ENCODE data around the gene ITGA1. TPM values are rescaled to one million over a fixed set of nuclear protein-coding genes. Genes with fewer than 3 reads are reported as not detected.

The ITGA1 gene
- total and polyA plus RNA-seq, 4 donors = 24.2 to 187 (median 48.5) TPM

DNA sequence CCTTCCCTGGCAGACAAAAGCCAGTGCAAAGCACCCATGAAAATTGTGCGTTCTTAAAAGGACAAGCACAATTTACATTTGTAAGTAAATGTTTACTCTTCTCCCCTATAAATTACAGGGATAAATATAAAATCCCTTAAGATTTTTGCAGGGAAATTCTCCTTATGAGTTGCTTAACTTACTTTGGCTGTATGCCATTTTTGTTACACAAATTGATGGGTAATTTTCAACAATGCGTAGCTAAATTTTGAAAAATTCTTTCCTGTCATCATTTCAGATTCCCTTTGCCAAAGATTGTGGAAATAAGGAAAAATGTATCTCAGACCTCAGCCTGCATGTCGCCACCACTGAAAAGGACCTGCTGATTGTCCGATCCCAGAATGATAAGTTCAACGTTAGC lies 137.3 kb downstream of the ITGA1 start (continued):
- TF ChIP-seq YY1 (IDR thresholded peaks at IDR 0.05) (no peak), RAD21 (IDR thresholded peaks at IDR 0.05) (no peak), EGR1 (IDR thresholded peaks at IDR 0.05; ENCODE audit: low read depth in 2 of 2) (no peak)
- TF ChIP-seq, protein P1, sequence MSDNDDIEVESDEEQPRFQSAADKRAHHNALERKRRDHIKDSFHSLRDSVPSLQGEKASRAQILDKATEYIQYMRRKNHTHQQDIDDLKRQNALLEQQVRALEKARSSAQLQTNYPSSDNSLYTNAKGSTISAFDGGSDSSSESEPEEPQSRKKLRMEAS (IDR thresholded peaks at IDR 0.05) = no peak

DNA sequence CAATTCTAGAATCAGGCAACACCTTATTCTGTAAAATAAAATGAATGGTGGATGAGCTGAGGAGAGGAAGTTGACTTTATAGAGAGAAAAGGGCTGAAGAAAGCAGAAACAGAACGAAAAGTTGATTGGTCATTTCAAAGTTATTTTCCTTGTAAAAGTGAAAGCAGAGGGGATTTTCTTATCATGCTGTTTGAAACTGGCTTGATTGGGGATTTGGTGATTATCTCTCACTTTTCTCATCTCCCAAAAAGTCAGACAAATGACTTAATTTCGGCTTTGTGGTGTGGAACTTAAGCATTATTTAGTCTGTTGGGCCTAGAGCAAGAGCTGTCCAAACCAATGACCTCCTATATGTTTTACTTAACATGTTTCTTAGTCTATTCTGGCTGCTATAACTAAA lies 141.0 kb downstream of the ITGA1 start:
- Histone ChIP-seq H3K27ac (ENCODE audit: low read depth in 1 of 2, low read length in 2 of 2) (no peak overlapping the region), H3K9ac (ENCODE audit: low read depth in 1 of 2, low read length in 2 of 2) (no peak overlapping the region), H3K9me3 (ENCODE audit: control insufficient read depth in 4 of 4, low read length in 3 of 4) (no peaks in the 10 kb centered on the region), H3K4me1 (ENCODE audit: control insufficient read depth in 4 of 4, insufficient read depth in 4 of 4, low read length in 3 of 4) (no peaks in the 10 kb centered on the region), H3K27me3 (ENCODE audit: control insufficient read depth in 4 of 4, insufficient read depth in 4 of 4, low read length in 3 of 4) (no peaks in the 10 kb centered on the region), H3K4me3 (ENCODE audit: low read depth in 1 of 3, low read length in 3 of 3) (no peak overlapping the region), H3K36me3 (ENCODE audit: control insufficient read depth in 4 of 4, insufficient read depth in 3 of 4, low read depth in 1 of 4, low read length in 3 of 4) (peaks cover 1 to 72% (median 39%) of the 10 kb centered on the region in 4 donors)
- DNase-seq (ENCODE audit: low spot score) = no peak
- TF ChIP-seq FOXA2 (IDR thresholded peaks at IDR 0.05) = no peak
- TF ChIP-seq RAD21 (IDR thresholded peaks at IDR 0.05) = no peak
- TF ChIP-seq, protein P2, sequence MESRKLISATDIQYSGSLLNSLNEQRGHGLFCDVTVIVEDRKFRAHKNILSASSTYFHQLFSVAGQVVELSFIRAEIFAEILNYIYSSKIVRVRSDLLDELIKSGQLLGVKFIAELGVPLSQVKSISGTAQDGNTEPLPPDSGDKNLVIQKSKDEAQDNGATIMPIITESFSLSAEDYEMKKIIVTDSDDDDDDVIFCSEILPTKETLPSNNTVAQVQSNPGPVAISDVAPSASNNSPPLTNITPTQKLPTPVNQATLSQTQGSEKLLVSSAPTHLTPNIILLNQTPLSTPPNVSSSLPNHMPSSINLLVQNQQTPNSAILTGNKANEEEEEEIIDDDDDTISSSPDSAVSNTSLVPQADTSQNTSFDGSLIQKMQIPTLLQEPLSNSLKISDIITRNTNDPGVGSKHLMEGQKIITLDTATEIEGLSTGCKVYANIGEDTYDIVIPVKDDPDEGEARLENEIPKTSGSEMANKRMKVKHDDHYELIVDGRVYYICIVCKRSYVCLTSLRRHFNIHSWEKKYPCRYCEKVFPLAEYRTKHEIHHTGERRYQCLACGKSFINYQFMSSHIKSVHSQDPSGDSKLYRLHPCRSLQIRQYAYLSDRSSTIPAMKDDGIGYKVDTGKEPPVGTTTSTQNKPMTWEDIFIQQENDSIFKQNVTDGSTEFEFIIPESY (IDR thresholded peaks at IDR 0.05) = no peak
- no peak for TF ChIP-seq YY1 (IDR thresholded peaks at IDR 0.05)
- no peak for TF ChIP-seq HNF4A (conservative IDR thresholded peaks at IDR 0.05)
- TF ChIP-seq RXRA (IDR thresholded peaks at IDR 0.05) = no peak
- TF ChIP-seq, protein P3, sequence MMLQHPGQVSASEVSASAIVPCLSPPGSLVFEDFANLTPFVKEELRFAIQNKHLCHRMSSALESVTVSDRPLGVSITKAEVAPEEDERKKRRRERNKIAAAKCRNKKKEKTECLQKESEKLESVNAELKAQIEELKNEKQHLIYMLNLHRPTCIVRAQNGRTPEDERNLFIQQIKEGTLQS (IDR thresholded peaks at IDR 0.05) = no peak
- no peak for TF ChIP-seq EGR1 (IDR thresholded peaks at IDR 0.05; ENCODE audit: low read depth in 2 of 2)
- TF ChIP-seq JUND (IDR thresholded peaks at IDR 0.05) = no peak
- TF ChIP-seq, protein P1 (IDR thresholded peaks at IDR 0.05) = no peak
- TF ChIP-seq GABPA (IDR thresholded peaks at IDR 0.05 in 1 of 2, conservative IDR thresholded peaks at IDR 0.05 in 1 of 2) = no peak
- TF ChIP-seq HNF4G (IDR thresholded peaks at IDR 0.05) = no peak
- no peak for TF ChIP-seq TAF1 (conservative IDR thresholded peaks at IDR 0.05)
- no peak for TF ChIP-seq NR2F2 (IDR thresholded peaks at IDR 0.05)
- TF ChIP-seq, protein P4, sequence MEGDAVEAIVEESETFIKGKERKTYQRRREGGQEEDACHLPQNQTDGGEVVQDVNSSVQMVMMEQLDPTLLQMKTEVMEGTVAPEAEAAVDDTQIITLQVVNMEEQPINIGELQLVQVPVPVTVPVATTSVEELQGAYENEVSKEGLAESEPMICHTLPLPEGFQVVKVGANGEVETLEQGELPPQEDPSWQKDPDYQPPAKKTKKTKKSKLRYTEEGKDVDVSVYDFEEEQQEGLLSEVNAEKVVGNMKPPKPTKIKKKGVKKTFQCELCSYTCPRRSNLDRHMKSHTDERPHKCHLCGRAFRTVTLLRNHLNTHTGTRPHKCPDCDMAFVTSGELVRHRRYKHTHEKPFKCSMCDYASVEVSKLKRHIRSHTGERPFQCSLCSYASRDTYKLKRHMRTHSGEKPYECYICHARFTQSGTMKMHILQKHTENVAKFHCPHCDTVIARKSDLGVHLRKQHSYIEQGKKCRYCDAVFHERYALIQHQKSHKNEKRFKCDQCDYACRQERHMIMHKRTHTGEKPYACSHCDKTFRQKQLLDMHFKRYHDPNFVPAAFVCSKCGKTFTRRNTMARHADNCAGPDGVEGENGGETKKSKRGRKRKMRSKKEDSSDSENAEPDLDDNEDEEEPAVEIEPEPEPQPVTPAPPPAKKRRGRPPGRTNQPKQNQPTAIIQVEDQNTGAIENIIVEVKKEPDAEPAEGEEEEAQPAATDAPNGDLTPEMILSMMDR (IDR thresholded peaks at IDR 0.05; ENCODE audit: low read depth, low read length, missing input control) = no peak
- TF ChIP-seq SP1 (IDR thresholded peaks at IDR 0.05) = no peak
- TF ChIP-seq FOXA1 (IDR thresholded peaks at IDR 0.05) = no peak
- WGBS = 47% methylated on average over 2 of the region's 2 CpGs

DNA sequence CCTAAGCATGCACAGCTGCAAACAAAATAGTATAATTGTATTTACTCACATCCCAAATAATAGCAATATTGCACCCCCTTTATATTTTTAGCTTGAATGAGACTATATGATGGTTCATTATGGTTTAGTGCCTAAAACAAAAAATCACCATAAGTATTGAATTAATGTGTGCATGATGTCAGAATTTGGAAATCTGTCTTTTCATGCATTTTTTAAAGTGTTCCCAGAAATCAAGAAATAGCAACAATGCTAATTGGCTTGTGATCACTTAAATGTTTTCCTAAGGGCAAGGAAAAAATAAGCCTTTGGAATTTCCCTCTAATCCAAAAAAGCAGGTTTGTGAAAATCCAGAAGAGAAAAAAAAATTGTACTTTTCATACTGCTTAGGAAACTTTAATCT lies 150.5 kb downstream of the ITGA1 start:
- TF ChIP-seq TAF1 (conservative IDR thresholded peaks at IDR 0.05) (no peak), HNF4A (conservative IDR thresholded peaks at IDR 0.05) (no peak), HNF4G (IDR thresholded peaks at IDR 0.05) (no peak), FOXA2 (IDR thresholded peaks at IDR 0.05) (no peak)
- no peak overlapping the region for H3K4me3 ChIP-seq (ENCODE audit: low read depth in 1 of 3, low read length in 3 of 3)
- no peak overlapping the region for H3K27ac ChIP-seq (ENCODE audit: low read depth in 1 of 2, low read length in 2 of 2)
- no peaks in the 10 kb centered on the region for H3K9me3 ChIP-seq (ENCODE audit: control insufficient read depth in 4 of 4, low read length in 3 of 4)
- no peaks in the 10 kb centered on the region for H3K27me3 ChIP-seq (ENCODE audit: control insufficient read depth in 4 of 4, insufficient read depth in 4 of 4, low read length in 3 of 4)
- DNase-seq (ENCODE audit: low spot score) = no peak
- H3K4me1 ChIP-seq (ENCODE audit: control insufficient read depth in 4 of 4, insufficient read depth in 4 of 4, low read length in 3 of 4) = no peaks in the 10 kb centered on the region
- H3K9ac ChIP-seq (ENCODE audit: low read depth in 1 of 2, low read length in 2 of 2) = no peak overlapping the region
- H3K36me3 ChIP-seq (ENCODE audit: control insufficient read depth in 4 of 4, insufficient read depth in 3 of 4, low read depth in 1 of 4, low read length in 3 of 4) = peaks cover 4 to 37% (median 24%) of the 10 kb centered on the region in 4 donors

Measured in liver (tissue), 9 donors.